ENCODE results near the gene LOXHD1. TPM values are rescaled to one million over a fixed set of nuclear protein-coding genes. Genes with fewer than 3 reads are reported as not detected.

The LOXHD1 gene
- total RNA-seq, 2 experiments from 2014 or later, result not detected

DNA sequence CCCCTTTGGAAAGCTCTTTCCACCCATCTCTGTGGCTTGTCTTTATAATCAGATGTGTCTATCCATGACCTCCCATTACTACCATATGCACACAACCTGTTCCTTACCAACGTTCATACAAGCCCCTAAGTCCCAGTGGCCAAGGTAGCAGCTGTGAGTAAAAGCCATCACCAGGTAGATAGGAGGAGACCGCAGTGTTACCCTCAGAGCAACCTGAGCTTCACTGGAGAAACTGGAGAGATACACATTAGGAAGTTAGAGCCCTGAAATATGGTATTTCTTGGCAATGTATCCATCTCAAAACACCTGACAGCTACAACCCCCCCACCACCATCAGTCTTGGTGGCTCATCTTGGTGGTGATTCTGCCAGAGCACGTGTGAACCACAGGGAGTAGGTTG is 26.0 kb downstream of the LOXHD1 start:
- Mint-ChIP-seq H3K9me3 (no peaks in the 10 kb centered on the region), H3K4me1 (peaks cover 18% of the 10 kb centered on the region), H3K36me3 (ENCODE audit: low read depth) (no peaks in the 10 kb centered on the region), H3K4me3 (no peak overlapping the region), H3K27me3 (peaks cover 14% of the 10 kb centered on the region), H3K27ac (no peak overlapping the region)
- ChIA-PET CTCF (interaction anchor here (1.2 kb wide), 1 partner anchor 27 kb away, joined by 3 read pairs; no protein-coding TSS in a partner anchor), POLR2A (no interaction called here)
- no peak for DNase-seq

DNA sequence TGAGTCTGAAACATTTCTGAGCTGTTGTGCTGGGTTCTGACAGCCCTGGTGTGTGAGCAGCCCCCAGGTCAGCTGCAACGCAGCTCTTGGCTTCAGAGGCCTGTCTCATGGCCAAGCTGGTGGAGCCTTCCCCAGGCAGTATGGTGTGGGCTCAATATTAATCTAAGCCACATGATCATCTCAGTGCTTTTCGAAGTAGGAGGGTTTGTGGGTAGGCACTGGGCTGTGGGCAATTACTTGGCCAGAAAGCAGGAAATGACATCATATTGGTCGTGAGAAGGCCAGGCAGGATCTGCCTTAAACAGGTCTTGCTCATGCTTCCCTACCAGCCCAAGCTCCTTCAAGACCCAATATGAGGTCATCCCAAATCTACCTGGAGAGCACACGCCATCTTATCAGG is 26.9 kb downstream of the LOXHD1 start:
- POLR2A ChIA-PET, result no interaction called here
- Mint-ChIP-seq H3K4me3 (no peak overlapping the region), H3K27me3 (peaks cover 16% of the 10 kb centered on the region), H3K9me3 (no peaks in the 10 kb centered on the region), H3K4me1 (peaks cover 18% of the 10 kb centered on the region), H3K27ac (no peak overlapping the region), H3K36me3 (ENCODE audit: low read depth) (no peaks in the 10 kb centered on the region)
- DNase-seq, result peak; percentile 40
- CTCF ChIA-PET, result interaction anchor here (1.2 kb wide), 1 partner anchor 28 kb away, joined by 3 read pairs; no protein-coding TSS in a partner anchor

DNA sequence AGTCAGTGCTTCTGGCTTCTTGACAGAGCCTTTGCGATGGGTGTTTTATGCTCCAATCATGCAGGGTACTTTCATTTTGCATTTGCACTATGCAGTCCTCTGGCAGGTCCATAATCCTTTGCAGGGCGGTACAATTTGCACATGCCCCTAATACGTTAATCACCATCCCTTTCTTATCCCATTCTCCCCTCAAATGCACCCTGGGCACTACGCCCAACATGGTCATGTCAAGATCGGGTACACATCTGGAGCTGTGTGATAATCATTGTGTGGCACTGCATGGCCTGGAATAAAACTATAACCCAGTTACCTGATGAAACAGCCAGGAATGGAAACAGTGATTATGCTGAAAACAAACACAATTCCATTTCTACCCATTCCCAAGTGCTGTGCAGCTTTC is 27.7 kb downstream of the LOXHD1 start:
- no peak overlapping the region for H3K4me3 Mint-ChIP-seq
- ChIA-PET CTCF (no interaction called here), POLR2A (no interaction called here)
- no peak for DNase-seq
- peaks cover 23% of the 10 kb centered on the region for H3K4me1 Mint-ChIP-seq
- peaks cover 12% of the 10 kb centered on the region for H3K27me3 Mint-ChIP-seq
- H3K9me3 Mint-ChIP-seq, result no peaks in the 10 kb centered on the region
- no peak overlapping the region for H3K27ac Mint-ChIP-seq
- no peaks in the 10 kb centered on the region for H3K36me3 Mint-ChIP-seq (ENCODE audit: low read depth)

DNA sequence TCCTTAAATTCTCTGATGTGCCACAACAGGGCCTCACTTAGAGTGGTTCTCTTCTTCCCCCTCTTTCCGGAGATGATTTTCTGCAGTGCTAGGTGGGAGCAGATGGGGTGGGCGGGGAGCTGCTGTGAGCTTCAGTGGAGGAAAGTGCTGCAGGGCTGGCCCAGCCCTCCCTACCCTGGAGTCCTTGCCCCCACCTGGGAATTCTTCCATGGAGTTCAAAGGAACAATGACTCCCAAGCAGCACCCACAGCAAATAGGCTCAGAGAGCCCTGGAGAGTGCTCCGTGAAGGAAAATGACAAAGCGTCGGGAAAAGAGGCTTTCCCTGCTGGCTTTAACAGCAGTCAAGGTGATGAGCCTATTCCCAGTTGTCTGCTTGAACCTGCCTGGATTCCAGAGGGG is 28.8 kb downstream of the LOXHD1 start:
- Mint-ChIP-seq H3K4me3 (no peak overlapping the region), H3K4me1 (peaks cover 33% of the 10 kb centered on the region), H3K27me3 (peaks cover 12% of the 10 kb centered on the region), H3K9me3 (no peaks in the 10 kb centered on the region), H3K36me3 (ENCODE audit: low read depth) (no peaks in the 10 kb centered on the region), H3K27ac (no peak overlapping the region)
- no peak for DNase-seq
- ChIA-PET CTCF (no interaction called here), POLR2A (no interaction called here)

DNA sequence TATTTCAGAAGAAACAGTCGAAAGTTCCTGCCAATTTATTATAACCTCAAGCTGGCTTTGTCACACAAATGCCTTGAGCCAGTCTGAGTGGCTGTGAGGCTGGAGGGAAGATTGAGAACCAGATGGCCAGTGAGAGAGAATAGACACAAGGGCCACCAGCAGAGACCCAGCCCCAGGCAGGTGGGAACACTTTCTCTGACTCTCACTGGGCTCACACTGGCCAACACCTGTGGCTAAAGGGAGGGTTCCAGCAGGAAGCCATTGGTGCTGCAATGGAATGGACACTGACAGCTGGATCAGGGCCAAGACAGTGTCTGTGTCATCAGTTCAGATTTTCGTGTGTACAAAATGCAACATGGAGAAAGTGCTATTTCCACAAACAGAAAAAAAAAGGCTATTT is 29.9 kb downstream of the LOXHD1 start:
- CTCF ChIA-PET, result no interaction called here
- DNase-seq, result no peak
- no peaks in the 10 kb centered on the region for H3K36me3 Mint-ChIP-seq (ENCODE audit: low read depth)
- H3K4me3 Mint-ChIP-seq, result no peak overlapping the region
- no peaks in the 10 kb centered on the region for H3K9me3 Mint-ChIP-seq
- POLR2A ChIA-PET, result no interaction called here
- H3K4me1 Mint-ChIP-seq, result peaks cover 40% of the 10 kb centered on the region
- no peak overlapping the region for H3K27ac Mint-ChIP-seq
- peaks cover 10% of the 10 kb centered on the region for H3K27me3 Mint-ChIP-seq

DNA sequence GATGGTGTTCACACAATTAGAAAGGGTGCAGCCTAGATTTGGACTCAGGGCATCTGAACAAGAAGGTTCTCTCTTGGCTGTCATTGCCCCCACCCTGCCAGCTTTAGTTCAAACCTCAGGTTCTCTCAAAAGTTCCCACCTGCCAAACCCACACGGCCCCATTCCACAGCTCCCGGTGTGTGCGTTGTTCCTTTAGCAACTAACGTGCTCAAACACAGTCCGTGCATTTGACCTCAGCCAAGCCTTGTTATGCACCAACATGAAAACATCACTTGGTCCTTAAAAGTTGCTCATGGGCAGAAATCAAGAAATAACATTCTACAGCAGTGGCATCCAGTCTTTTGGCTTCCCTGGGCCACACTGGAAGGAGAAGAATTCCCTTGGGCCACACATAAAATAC is 32.0 kb downstream of the LOXHD1 start:
- POLR2A ChIA-PET, result no interaction called here
- no peak for DNase-seq
- H3K9me3 Mint-ChIP-seq, result no peaks in the 10 kb centered on the region
- H3K27me3 Mint-ChIP-seq, result peaks cover 10% of the 10 kb centered on the region
- CTCF ChIA-PET, result interaction anchor here (1.2 to 1.4 kb wide), 2 partner anchors 33 to 452 kb away, joined by 3 to 4 read pairs; a partner anchor contains a TSS
- H3K4me3 Mint-ChIP-seq, result no peak overlapping the region
- H3K36me3 Mint-ChIP-seq (ENCODE audit: low read depth), result no peaks in the 10 kb centered on the region
- H3K27ac Mint-ChIP-seq, result no peak overlapping the region
- peaks cover 41% of the 10 kb centered on the region for H3K4me1 Mint-ChIP-seq

DNA sequence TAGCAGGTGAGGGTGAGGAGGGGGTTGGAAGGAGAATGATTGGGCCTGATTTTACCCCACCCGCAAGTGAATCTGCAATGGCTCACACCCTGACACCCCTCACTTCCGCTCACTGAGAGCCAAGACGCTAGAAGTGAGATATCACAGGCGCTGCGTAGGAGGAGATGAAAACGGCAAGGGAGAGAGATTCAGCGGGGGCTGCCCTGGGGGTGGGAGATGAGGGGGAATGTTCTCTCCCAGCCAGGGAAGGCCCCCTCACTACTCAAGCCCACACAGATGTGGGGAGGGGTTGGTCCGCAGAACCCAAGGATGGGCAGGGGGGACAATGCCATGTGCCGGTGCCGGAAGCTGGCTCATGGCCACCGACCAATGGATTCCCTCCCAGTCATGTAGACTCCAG is 32.9 kb downstream of the LOXHD1 start:
- peaks cover 11% of the 10 kb centered on the region for H3K27me3 Mint-ChIP-seq
- POLR2A ChIA-PET, result interaction anchor here (1.3 kb wide), 1 partner anchor 293 kb away, joined by 5 read pairs; the partner anchor contains the start of genes KATNAL2 and PIAS2
- peaks cover 33% of the 10 kb centered on the region for H3K4me1 Mint-ChIP-seq
- H3K4me3 Mint-ChIP-seq, result no peak overlapping the region
- no peak overlapping the region for H3K27ac Mint-ChIP-seq
- H3K9me3 Mint-ChIP-seq, result no peaks in the 10 kb centered on the region
- CTCF ChIA-PET, result interaction anchor here (1.0 to 2.6 kb wide), 6 partner anchors 34 to 475 kb away, joined by 4 to 19 read pairs (median 6); a partner anchor contains a TSS
- no peak for DNase-seq
- no peaks in the 10 kb centered on the region for H3K36me3 Mint-ChIP-seq (ENCODE audit: low read depth)

DNA sequence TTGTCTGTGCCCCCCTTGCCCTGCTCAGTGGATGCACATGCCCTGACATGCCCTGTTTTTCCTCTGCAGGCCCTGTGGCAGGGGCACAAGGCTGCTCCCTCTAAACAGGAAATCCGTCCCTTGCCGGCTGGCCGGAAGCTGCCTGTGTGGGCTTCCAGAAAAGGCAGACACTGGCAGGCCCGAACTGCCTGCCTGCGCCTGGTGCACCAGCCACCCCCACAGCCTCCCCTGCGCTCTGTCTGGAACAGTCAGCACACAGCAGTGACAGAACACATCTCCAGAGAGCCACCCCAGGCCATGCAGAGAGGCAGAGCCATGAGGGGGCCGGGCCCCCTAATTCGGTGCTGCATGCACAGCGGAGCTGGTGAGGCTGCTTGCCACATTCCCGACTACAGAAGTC is 33.5 kb downstream of the LOXHD1 start:
- Mint-ChIP-seq H3K27ac (peak overlapping the region; percentile 51), H3K4me3 (no peak overlapping the region), H3K9me3 (no peaks in the 10 kb centered on the region), H3K27me3 (peaks cover 11% of the 10 kb centered on the region), H3K4me1 (peaks cover 33% of the 10 kb centered on the region), H3K36me3 (ENCODE audit: low read depth) (no peaks in the 10 kb centered on the region)
- POLR2A ChIA-PET, result interaction anchor here (1.2 to 1.3 kb wide), 2 partner anchors 294 to 373 kb away, joined by 3 to 5 read pairs; partner anchors contain the start of genes KATNAL2 and PIAS2
- CTCF ChIA-PET, result interaction anchor here (0.8 to 2.6 kb wide), 9 partner anchors 15 to 474 kb away, joined by 3 to 19 read pairs (median 6); a partner anchor contains a TSS
- peak; percentile 49 for DNase-seq

DNA sequence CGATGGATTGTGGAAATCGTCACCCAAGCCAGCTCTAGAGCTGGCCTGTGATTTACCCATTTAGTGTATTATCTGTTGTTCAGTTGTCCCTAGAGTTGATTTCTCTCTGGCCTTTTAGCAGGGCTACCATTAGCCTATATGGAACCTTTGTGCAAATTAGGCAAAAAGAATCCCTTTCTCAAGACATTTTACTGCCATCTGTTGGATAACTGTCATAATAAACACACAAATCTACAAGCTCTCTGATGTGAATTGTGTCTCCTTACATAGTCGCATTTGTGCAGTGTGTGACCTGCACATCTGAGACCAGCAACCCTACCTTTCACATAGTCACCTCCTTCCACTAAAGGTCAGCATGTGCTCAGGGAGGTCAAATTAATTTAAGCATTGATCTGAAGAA is 34.0 kb downstream of the LOXHD1 start:
- no peak for DNase-seq
- Mint-ChIP-seq H3K27ac (peak overlapping the region; percentile 51), H3K27me3 (peaks cover 11% of the 10 kb centered on the region), H3K36me3 (ENCODE audit: low read depth) (no peaks in the 10 kb centered on the region), H3K9me3 (no peaks in the 10 kb centered on the region), H3K4me3 (no peak overlapping the region), H3K4me1 (peaks cover 33% of the 10 kb centered on the region)
- ChIA-PET POLR2A (interaction anchor here (1.2 to 1.3 kb wide), 2 partner anchors 294 to 373 kb away, joined by 3 to 5 read pairs; partner anchors contain the start of genes KATNAL2 and PIAS2), CTCF (interaction anchor here (0.8 to 2.6 kb wide), 8 partner anchors 15 to 474 kb away, joined by 3 to 19 read pairs (median 6); a partner anchor contains a TSS)

DNA sequence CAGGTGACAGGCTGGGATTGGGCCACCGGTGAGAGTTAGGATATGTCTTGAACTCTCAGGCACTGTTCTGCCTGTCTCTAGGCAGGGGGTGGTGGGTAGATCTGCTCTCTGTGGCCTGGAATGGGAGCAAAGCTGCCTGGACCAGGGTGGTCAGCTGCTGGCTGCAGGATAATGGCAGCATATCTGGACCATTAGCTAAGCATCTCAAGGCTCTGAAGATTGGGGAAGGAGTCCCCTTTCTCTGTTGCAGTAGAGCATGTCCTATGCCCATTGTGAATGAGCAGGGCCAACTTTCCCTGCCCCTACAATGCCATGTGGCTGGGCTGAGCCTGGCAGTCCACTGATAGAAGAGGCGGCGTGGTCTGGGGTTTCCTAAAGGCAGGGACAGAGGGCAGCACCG is 34.6 kb downstream of the LOXHD1 start:
- ChIA-PET CTCF (interaction anchor here (1.6 to 2.6 kb wide), 6 partner anchors 14 to 473 kb away, joined by 4 to 19 read pairs (median 6); a partner anchor contains a TSS), POLR2A (interaction anchor here (1.2 kb wide), 1 partner anchor 372 kb away, joined by 3 read pairs; no protein-coding TSS in a partner anchor)
- no peak overlapping the region for H3K4me3 Mint-ChIP-seq

DNA sequence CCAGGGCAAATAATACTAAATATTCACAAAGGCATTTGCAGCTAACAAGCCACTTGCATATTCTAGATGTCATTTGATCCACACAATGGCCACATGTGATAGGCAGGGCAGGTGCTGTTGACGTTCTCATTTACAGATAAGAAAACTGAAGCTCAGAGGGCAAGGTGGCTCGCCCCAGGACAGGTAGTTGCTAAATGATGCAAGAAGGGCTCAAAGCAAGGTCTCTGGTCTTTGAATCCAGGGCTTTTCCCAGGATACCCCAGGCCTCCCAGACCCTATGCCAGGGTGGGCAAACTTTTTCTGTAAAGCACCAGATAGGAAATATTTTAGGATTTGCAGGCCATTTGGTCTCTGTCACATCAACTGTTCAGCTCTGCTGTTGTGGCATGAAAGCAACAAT is 35.1 kb downstream of the LOXHD1 start:
- Mint-ChIP-seq H3K27ac (peak overlapping the region; percentile 2), H3K27me3 (peaks cover 4% of the 10 kb centered on the region), H3K9me3 (no peaks in the 10 kb centered on the region), H3K4me3 (no peak overlapping the region), H3K36me3 (ENCODE audit: low read depth) (no peaks in the 10 kb centered on the region), H3K4me1 (peaks cover 33% of the 10 kb centered on the region)
- ChIA-PET CTCF (interaction anchor here (1.7 to 2.6 kb wide), 3 partner anchors 13 to 340 kb away, joined by 4 to 19 read pairs (median 6); no protein-coding TSS in a partner anchor), POLR2A (no interaction called here)
- DNase-seq, result no peak

More for the DNA sequence above, 34.6 kb downstream of the LOXHD1 start:
- Mint-ChIP-seq H3K36me3 (ENCODE audit: low read depth) (no peaks in the 10 kb centered on the region), H3K4me1 (peaks cover 33% of the 10 kb centered on the region), H3K27ac (no peak overlapping the region), H3K9me3 (no peaks in the 10 kb centered on the region), H3K27me3 (peaks cover 8% of the 10 kb centered on the region)
- DNase-seq, result no peak

DNA sequence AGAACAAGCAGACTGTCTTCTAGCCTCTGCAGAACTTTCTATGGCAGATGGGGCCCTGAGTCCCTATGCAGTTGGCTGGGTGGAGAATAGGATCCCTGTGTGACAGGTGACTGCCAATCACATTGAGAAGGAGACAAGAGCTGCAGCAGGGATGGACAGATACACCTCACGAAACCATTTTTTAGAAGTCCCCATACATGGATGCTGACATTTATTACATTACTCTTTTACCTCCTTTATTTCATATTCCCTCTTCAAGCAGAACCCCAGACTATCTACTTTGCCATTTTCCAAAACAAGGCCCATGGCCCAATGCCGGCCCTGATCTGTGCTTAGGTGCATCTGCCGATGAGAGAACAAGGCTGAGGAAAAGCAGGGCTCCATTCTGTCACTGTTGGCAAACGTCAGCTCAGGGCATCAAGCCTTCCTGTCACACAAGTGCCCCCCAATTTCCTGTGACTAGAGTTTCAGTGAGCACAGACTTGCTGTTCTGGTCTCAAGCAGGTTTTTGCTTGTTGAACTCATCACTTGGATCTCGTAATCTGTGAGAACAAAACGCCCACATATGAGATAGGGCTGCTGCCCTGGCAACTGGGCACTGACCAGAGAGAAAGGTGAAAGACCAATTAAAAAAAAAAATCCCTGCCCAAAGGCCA is 35.8 kb downstream of the LOXHD1 start:
- no peak overlapping the region for H3K27ac Mint-ChIP-seq
- POLR2A ChIA-PET, result no interaction called here
- CTCF ChIA-PET, result interaction anchor here (1.0 kb wide), 1 partner anchor 37 kb away, joined by 3 read pairs; no protein-coding TSS in a partner anchor
- peaks cover 33% of the 10 kb centered on the region for H3K4me1 Mint-ChIP-seq
- H3K4me3 Mint-ChIP-seq, result no peak overlapping the region
- H3K27me3 Mint-ChIP-seq, result peaks cover 7% of the 10 kb centered on the region
- H3K9me3 Mint-ChIP-seq, result no peaks in the 10 kb centered on the region
- no peak for DNase-seq
- no peaks in the 10 kb centered on the region for H3K36me3 Mint-ChIP-seq (ENCODE audit: low read depth)

DNA sequence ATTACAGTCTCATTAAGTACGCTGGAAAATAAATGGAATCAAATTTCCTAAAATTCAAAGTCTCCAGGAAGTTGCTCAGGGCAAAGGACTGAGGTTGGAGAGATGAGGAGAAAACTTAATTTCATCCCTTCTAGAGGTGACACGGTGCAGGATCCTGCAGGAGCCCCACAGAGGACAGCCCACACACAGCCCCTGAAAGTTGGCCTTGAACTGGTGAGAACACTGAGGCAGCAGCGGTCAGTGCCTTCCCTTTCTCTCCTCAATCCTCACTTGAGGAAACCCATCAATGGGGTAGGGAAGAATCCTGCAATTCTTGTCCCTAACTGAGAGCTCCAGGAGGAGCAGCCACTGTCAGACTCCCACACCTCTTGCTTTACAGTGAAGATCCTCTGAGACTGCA is 37.5 kb downstream of the LOXHD1 start:
- no peaks in the 10 kb centered on the region for H3K36me3 Mint-ChIP-seq (ENCODE audit: low read depth)
- no peak for DNase-seq
- H3K4me1 Mint-ChIP-seq, result peaks cover 29% of the 10 kb centered on the region
- ChIA-PET CTCF (no interaction called here), POLR2A (no interaction called here)
- H3K9me3 Mint-ChIP-seq, result no peaks in the 10 kb centered on the region
- H3K27ac Mint-ChIP-seq, result no peak overlapping the region
- peaks cover 9% of the 10 kb centered on the region for H3K27me3 Mint-ChIP-seq
- no peak overlapping the region for H3K4me3 Mint-ChIP-seq
